GM19193 (cell line): ENCODE results near the gene WDFY2.

ENCODE experiments used
- POLR2A ChIP-seq: IDR thresholded peaks from 4 replicates; pipeline ENCODE4 v1.6.1; 2011; ENCODE audit not compliant: insufficient read depth, insufficient read length; ENCODE audit errors: extremely low read depth

Gene WDFY2

DNA sequence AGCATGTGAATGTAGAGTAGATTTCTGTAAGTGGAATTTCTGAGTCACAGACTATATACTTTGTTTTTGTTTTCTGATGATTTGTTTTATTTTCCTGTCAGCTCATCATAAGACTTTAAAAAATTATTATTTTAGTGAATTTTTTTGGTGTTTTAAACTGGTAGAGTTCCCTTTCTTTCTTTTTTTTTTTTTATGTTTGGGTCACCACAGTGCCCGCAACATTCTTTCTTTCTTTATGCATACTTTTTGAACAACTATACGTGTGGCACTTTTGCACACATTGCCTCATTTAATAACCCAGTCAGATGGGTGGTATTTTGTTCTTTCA, 46.0 kb downstream of the WDFY2 start:
- no peak for TF ChIP-seq POLR2A

DNA sequence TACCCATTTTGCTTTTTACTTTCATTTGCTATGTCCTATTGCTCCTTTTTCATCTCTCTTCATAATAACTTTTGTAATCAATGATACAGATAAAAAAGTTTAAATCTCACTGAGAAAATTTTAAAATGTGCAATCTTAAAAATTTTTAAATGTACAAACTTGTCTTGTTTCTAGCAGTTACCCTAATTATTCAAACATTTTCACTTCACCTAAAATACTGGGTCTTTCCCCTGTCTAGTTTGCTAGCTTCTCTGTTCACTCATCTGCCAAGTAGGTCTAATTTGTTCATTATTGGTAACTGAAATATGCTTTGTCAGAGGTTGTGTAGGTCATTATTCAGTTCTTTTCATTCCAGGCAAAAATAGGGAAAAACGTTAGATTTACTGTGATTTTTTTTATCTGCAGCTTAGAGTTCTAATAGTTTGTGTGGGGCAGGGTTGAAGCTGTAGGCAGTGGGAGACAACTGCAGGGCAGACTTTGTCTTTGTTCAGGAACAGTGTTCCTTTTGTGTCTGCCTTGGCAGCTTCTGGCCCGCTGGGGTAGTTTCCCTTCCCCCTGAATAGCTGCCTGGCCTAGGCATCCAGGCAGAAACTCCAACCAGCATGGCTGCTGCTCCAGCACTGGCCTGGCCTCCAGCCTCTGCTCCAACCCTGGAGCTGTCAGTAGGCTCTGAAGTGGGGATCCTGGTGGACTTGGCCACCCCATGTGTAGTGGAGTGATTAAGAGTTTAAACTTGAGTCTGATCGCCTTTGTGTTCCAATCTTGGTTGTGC, 48.5 kb downstream of the WDFY2 start:
- no peak for TF ChIP-seq POLR2A

DNA sequence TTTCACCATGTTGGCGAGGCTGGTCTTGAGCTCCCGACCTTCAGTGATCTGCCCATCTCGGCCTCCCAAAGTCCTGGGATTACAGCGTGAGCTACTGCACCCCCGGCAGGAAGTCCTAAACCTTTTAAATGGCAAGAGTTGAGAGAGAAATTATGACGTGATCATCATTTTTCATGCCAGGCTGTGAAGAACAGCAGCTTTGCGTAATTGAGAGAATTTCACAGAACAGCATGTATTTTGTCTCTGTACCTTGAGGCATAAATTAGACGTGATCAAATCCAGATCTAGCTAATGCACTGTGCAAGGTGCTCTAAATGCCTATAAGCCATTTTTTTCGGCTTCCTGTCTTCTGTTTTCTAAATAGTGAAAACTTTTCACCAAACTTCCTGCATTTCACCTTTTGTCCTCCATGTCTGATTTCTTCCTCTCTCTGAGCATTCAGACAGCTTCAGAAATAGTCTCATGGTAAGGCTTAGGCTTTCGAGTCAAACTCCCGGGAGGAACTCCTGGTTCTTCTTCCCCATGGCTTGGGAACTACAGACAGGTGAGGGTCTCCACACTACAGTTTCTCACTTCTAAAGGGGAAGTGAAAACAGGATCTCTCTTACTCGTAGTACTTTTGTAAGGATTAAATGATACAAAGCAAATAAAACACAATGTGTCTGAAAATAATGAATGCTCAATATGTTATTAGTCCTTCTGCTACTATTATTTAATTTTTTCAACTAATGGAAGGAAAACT, 51.0 kb downstream of the WDFY2 start:
- no peak for TF ChIP-seq POLR2A

DNA sequence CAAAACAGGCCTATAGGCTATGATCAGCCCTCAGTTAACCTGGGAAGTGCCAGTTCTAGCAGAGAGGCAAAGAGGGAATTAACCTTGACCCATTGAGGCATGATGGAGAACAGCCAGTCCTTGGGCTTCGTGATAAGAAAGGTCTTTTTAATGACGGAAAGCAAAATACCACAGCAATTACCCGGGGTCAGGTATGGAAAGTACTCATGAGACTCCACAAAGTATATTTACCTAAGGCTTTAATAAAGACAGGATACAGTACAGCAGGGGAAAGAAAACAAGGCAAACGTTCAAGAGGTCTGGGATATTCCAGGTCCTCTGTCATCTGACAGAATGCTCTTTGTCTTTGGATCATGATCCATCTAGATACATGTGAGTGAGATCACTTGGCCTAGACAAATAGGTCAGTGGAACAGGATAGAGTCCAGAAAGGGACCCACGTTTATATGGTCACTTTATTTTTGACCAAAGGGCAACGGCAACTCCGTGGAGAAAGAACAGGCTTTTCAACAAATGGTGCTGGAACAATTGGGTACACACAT, 52.2 kb downstream of the WDFY2 start:
- TF ChIP-seq POLR2A, result no peak

DNA sequence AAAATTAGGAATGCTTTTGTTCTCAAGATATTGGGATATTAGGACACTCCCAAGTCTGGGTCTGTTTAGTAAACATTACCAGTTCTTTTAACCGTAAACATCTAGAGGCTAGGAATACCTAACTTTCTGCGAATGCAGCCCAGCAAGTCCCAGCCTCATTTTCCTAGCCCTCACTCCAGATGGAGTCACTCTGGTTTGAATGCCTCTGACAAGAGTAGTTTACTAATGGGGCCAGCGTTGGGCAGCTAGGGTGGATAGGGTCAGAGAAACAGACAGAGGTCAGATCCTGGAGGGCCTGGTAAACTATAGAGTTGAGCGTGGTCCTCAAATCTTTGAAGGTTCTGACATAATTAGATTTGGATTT, 53.6 kb downstream of the WDFY2 start:
- no peak for TF ChIP-seq POLR2A

DNA sequence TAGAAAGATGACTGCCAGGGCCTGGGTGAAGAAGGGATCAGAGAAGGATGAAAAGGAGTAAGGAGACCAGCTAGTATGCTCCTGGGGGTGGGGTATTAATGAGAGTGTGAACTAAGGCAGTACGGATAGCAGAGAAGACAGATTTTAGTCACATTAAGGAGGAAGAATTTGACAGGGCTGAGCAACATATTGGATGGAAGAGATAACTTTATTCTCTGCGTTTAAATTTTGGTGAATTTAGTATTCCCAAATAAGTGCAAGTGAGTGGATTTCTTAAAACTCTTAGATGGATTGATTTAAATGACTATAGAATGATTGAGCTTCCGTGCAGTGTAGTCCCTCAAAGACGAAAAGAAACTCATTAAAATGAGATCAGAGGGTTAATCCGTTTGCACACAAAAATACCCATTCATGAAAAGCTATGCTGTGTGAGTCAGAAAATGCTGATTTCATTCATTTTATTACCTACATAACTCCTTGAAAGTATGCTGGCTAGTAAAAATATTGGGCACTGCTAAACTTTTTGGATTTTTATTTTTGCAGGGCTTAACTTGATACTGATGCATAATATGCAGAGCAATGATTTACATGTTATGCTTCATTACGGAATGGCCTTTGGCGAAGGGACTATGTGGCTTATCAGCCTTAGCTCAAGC, 54.1 kb downstream of the WDFY2 start:
- TF ChIP-seq POLR2A, result no peak

DNA sequence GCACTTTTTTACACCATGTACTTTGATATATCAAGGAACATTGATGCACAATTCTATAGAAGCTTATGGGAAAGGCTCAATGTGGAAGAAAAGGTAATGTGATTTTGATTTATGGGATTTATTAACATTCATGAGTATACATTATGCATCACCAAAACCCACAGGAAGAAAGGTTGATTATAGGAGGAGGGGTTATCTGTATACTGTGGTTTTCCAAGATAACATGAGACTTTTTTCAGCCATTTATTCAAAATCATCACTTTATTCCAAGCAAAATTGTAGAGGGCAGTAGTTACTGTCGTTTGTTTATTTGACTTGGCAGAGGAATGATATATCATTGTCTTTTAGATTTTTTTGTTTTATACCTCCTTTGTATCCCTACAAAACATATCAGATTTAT, 54.9 kb downstream of the WDFY2 start:
- no peak for TF ChIP-seq POLR2A

DNA sequence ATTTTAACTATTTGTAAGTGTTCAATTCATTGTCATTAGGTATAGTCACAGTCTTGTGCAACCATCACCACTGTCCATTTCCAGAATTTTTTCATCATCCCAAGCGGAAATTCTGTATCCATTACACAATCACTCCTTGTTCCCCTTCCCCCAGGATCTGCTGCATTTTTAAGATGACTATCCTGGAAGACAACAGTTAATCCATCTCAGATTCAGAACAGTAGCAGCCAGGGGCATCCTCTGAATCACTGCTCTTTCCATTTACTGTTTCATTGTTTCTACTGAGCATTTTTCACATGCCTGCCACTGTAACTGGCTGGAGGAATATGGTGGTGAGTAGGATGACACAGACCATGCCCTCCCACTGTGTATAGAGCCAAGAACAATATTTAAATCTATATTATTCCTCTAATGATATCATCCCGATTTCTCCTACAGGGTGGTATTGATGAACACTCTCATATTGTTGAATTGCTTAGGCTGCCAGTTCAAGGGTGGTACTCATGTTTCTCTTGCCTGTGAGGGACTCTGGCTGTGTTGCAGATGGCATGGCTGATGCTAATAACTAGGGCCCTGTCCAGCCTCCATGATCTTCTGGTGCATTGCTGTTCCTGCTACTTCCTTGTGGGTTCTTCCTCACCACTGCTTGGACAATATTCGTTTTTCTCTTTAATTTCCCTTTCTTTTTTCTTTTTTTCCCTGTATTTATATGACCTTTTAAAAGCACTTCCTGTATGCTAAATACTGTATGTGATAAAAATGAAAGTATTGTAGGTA, 59.0 kb downstream of the WDFY2 start:
- TF ChIP-seq POLR2A, result no peak

DNA sequence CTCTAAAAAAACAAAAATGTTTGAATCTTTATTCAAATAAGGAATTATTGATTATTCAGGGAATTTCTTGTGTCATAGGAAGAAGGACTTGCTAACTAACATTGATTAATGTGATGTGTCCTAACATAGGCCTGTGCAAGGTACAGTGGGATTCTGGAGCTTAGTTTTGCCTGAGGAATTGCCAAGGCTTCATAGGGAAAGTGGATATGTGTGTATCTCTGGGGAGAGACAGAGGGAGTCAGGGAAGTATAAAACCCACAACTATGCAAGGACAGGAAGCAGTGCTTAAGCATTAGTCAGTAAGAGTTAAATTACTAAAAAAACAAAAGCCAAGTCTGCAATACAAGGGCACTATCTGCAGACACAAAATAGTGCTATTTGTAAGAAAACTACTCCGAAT, 59.6 kb downstream of the WDFY2 start:
- no peak for TF ChIP-seq POLR2A

DNA sequence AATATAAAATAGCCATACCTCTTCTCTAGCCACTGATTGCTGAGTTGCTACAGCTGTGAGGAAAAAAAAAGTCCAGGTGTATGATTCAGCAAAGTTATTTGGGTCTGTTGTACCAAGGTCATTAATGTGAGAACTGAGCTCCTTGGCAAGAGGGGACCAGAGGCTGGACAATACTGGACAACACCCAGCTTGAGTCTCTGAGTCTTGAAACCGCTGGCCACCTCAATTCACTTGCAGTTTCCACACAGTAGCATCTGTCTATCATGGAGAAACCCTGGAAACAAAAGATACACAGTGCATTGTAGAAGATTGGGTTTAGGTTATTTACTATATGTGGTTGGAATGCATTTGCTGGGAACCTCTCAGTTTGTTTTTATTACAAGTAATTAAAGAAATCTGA, 60.4 kb downstream of the WDFY2 start:
- no peak for TF ChIP-seq POLR2A

DNA sequence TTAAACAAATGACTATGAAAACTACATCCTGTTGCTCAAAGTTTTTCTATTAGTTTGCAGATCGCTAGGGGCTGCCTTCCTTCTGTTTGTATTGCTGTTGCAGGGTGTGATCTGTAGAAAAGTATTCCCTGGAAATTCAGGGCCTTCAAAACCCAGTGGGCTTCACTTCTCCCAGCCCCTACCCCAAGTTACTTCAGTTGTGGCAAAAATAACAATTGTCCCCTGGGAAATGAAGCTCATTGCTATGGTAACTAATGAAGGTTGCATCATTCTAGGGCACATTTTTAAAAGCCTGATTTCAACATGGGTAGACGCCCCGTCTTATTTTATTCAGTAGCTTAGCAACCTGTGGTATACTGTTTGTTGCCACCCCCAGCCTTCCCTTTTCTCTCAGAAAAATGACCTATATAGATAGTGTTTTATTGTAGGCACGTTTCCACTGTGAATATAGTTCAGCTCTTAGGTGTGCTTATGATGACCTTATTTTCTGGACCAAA, 60.9 kb downstream of the WDFY2 start:
- TF ChIP-seq POLR2A, result no peak

DNA sequence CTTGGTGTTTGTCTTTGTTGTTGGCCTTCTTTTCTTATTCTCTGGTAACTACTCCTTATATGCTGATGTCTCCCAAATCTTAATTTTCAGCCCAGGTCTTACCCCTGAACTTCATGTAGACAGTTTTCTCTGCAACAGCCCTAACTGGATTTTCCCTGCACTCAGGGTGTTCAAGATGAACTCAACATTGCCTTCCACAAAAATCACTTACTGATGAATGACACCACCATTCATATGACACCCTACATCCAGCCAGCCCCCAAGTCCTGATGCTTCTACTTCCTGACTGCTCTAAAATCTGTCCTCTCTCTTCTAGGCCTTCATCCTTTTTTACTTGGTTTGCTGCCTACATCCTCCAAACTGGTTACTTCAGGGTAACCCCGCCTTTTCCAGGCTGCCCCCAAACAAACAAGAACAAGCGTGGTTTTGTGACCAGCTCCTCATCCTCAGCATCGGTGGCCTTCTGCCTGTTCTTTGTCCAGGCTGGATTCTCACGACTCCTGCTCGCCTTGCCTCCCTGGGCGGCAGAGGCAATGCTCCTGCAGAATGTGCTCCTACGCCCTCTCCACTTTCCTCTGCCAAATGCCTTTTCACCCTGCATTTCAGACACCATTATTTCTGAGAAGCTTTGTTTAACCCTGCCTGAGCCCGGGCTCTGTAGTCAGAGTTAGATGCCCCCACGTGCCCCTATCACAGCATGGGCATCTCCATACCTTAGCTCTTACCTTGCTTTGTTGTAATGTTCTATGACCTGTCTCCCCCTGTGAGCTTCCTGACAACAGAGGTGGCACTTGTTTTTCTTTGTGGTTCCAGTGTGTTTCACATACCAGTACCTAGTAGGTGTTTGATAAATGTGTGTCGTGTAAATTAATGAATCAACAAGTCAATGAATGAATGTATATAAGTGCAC, 61.8 kb downstream of the WDFY2 start:
- TF ChIP-seq POLR2A, result no peak

DNA sequence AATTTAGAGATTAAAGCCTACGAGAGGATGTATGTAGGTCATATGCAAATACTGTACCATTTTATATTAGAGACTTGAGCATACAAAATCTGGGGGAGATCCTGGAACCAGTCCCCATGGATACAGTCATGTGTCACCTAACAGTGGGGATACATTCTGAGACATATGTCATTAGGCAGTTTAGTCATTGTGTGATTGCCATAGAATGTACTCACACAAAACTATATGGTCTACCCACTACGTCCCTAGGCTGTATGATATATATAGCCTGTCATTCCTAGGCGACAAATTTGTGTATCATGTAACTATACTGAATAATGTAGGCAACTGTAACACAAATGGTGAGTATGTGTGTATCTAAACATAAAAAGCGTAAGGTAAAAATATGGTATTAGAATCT, 62.8 kb downstream of the WDFY2 start:
- no peak for TF ChIP-seq POLR2A
